IPS-15b (cell line): ENCODE results near the gene CCDC112.
"Not testable (repeated sequence)": the region's sequence is repeated elsewhere in the genome, so short reads cannot be mapped to it uniquely, and the experiment has no call there.

ENCODE experiments used
- H3K27me3 ChIP-seq: one replicate; pipeline ENCODE4 v1.6.1; 2013; ENCODE audit warnings: low read length; ENCODE audit not compliant: control insufficient read depth, insufficient read depth
- H3K36me3 ChIP-seq: one replicate; pipeline ENCODE4 v1.6.1; 2013; ENCODE audit warnings: low read length; ENCODE audit not compliant: control insufficient read depth, insufficient read depth
- H3K4me1 ChIP-seq: one replicate; pipeline ENCODE4 v1.6.1; 2013; ENCODE audit warnings: mild to moderate bottlenecking, low read length; ENCODE audit not compliant: control insufficient read depth, insufficient read depth
- H3K4me3 ChIP-seq: one replicate; pipeline ENCODE4 v1.5.1; 2013; ENCODE audit warnings: low read depth, low read length
- H3K9ac ChIP-seq: one replicate; pipeline ENCODE4 v1.6.1; 2013; ENCODE audit warnings: low read depth, mild to moderate bottlenecking, low read length
- H3K9me3 ChIP-seq: one replicate; pipeline ENCODE4 v1.6.1; 2013; ENCODE audit warnings: mild to moderate bottlenecking, low read length; ENCODE audit not compliant: control insufficient read depth, insufficient read depth

The CCDC112 gene

GRCh38 chr5:115257981-115258380 lies 38.5 kb downstream of the CCDC112 start:
- H3K27me3 ChIP-seq, result no peaks in the 10 kb centered on the region
- H3K9ac ChIP-seq, result no peak overlapping the region
- H3K4me1 ChIP-seq, result no peaks in the 10 kb centered on the region
- H3K36me3 ChIP-seq, result no peaks in the 10 kb centered on the region
- no peak overlapping the region for H3K4me3 ChIP-seq
- no peaks in the 10 kb centered on the region for H3K9me3 ChIP-seq

GRCh38 chr5:115249379-115249778 lies 47.1 kb downstream of the CCDC112 start:
- H3K9ac ChIP-seq, H3K27me3 ChIP-seq, H3K36me3 ChIP-seq, H3K4me3 ChIP-seq, H3K9me3 ChIP-seq, H3K4me1 ChIP-seq: not testable (repeated sequence)

GRCh38 chr5:115246361-115246991 lies 50.0 kb downstream of the CCDC112 start:
- Histone ChIP-seq H3K4me1 (no peaks in the 10 kb centered on the region), H3K36me3 (no peaks in the 10 kb centered on the region), H3K9ac (no peak overlapping the region), H3K27me3 (no peaks in the 10 kb centered on the region), H3K4me3 (no peak overlapping the region), H3K9me3 (no peaks in the 10 kb centered on the region)

- no peaks in the 10 kb centered on the region for H3K27me3 ChIP-seq
- no peak overlapping the region for H3K9ac ChIP-seq
- no peak overlapping the region for H3K4me3 ChIP-seq
- H3K4me1 ChIP-seq, result no peaks in the 10 kb centered on the region
- no peaks in the 10 kb centered on the region for H3K9me3 ChIP-seq
- H3K36me3 ChIP-seq, result no peaks in the 10 kb centered on the region
Observed at GRCh38 chr5:115243412-115243811, 53.0 kb downstream of the CCDC112 start.

- Histone ChIP-seq H3K4me1 (no peaks in the 10 kb centered on the region), H3K4me3 (no peak overlapping the region), H3K9me3 (no peaks in the 10 kb centered on the region), H3K9ac (no peak overlapping the region), H3K36me3 (no peaks in the 10 kb centered on the region), H3K27me3 (no peaks in the 10 kb centered on the region)
Observed at GRCh38 chr5:115241881-115242642, 54.4 kb downstream of the CCDC112 start.

- no peak overlapping the region for H3K4me3 ChIP-seq
- no peaks in the 10 kb centered on the region for H3K27me3 ChIP-seq
- no peaks in the 10 kb centered on the region for H3K9me3 ChIP-seq
- no peaks in the 10 kb centered on the region for H3K36me3 ChIP-seq
- H3K9ac ChIP-seq, result no peak overlapping the region
- no peaks in the 10 kb centered on the region for H3K4me1 ChIP-seq
Observed at GRCh38 chr5:115237066-115237465, 59.4 kb downstream of the CCDC112 start.

- no peak overlapping the region for H3K9ac ChIP-seq
- H3K9me3 ChIP-seq, result no peaks in the 10 kb centered on the region
- no peak overlapping the region for H3K4me3 ChIP-seq
- no peaks in the 10 kb centered on the region for H3K27me3 ChIP-seq
- H3K4me1 ChIP-seq, result no peaks in the 10 kb centered on the region
- H3K36me3 ChIP-seq, result no peaks in the 10 kb centered on the region
Observed at GRCh38 chr5:115236599-115236998, 59.9 kb downstream of the CCDC112 start.

GRCh38 chr5:115231598-115231997 lies 64.9 kb downstream of the CCDC112 start:
- no peaks in the 10 kb centered on the region for H3K9me3 ChIP-seq
- no peaks in the 10 kb centered on the region for H3K4me1 ChIP-seq
- no peak overlapping the region for H3K4me3 ChIP-seq
- H3K27me3 ChIP-seq, result no peaks in the 10 kb centered on the region
- no peaks in the 10 kb centered on the region for H3K36me3 ChIP-seq
- no peak overlapping the region for H3K9ac ChIP-seq

GRCh38 chr5:115229606-115230005 lies 66.8 kb downstream of the CCDC112 start:
- Histone ChIP-seq H3K27me3 (no peaks in the 10 kb centered on the region), H3K36me3 (no peaks in the 10 kb centered on the region), H3K9me3 (no peaks in the 10 kb centered on the region), H3K9ac (no peak overlapping the region), H3K4me3 (no peak overlapping the region), H3K4me1 (no peaks in the 10 kb centered on the region)

- no peaks in the 10 kb centered on the region for H3K36me3 ChIP-seq
Observed at GRCh38 chr5:115227281-115227680, 69.2 kb downstream of the CCDC112 start.

More at GRCh38 chr5:115227281-115227680, 69.2 kb downstream of the CCDC112 start:
- Histone ChIP-seq H3K27me3 (no peaks in the 10 kb centered on the region), H3K9ac (no peak overlapping the region), H3K4me3 (no peak overlapping the region), H3K9me3 (no peaks in the 10 kb centered on the region), H3K4me1 (no peaks in the 10 kb centered on the region)
